Fibroblast of villous mesenchyme (primary cell): ENCODE results near the gene TBC1D32. TPM values are rescaled to one million over a fixed set of nuclear protein-coding genes. Genes with fewer than 3 reads are reported as not detected.
"Not testable (repeated sequence)": the region's sequence is repeated elsewhere in the genome, so short reads cannot be mapped to it uniquely, and the experiment has no call there.

ENCODE experiments used
- DNase-seq: peaks from one replicate; pipeline ENCODE4 v3.0.0-alpha.2; 2010; ENCODE audit warnings: low read depth
- H3K4me3 ChIP-seq: 2 replicates; pipeline ENCODE4 v1.5.1; 2011; ENCODE audit warnings: low read depth, mild to moderate bottlenecking, low read length
- total RNA-seq: library from RNA; depleted of rRNA; stranded (reverse); fragments of >200 nt; gene quantifications from 2 replicates; pipeline ENCODE4 v1.2.3, GENCODE V29; 2012
- TF ChIP-seq, protein P1 (sequence below): IDR thresholded peaks from 2 replicates; pipeline ENCODE4 v1.5.1; 2012; ENCODE audit warnings: low read depth, mild to moderate bottlenecking, low read length; ENCODE audit not compliant: insufficient read depth

The TBC1D32 gene
- total RNA-seq, 1 donor, result 21.2 TPM

- TF ChIP-seq, protein P1, sequence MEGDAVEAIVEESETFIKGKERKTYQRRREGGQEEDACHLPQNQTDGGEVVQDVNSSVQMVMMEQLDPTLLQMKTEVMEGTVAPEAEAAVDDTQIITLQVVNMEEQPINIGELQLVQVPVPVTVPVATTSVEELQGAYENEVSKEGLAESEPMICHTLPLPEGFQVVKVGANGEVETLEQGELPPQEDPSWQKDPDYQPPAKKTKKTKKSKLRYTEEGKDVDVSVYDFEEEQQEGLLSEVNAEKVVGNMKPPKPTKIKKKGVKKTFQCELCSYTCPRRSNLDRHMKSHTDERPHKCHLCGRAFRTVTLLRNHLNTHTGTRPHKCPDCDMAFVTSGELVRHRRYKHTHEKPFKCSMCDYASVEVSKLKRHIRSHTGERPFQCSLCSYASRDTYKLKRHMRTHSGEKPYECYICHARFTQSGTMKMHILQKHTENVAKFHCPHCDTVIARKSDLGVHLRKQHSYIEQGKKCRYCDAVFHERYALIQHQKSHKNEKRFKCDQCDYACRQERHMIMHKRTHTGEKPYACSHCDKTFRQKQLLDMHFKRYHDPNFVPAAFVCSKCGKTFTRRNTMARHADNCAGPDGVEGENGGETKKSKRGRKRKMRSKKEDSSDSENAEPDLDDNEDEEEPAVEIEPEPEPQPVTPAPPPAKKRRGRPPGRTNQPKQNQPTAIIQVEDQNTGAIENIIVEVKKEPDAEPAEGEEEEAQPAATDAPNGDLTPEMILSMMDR, result peak; percentile 25
- DNase-seq, result peak; percentile 28
- H3K4me3 ChIP-seq, result no peak overlapping the region
Measured at GRCh38 chr6:121222656-121223055, 111.6 kb downstream of the TBC1D32 start.

DNA sequence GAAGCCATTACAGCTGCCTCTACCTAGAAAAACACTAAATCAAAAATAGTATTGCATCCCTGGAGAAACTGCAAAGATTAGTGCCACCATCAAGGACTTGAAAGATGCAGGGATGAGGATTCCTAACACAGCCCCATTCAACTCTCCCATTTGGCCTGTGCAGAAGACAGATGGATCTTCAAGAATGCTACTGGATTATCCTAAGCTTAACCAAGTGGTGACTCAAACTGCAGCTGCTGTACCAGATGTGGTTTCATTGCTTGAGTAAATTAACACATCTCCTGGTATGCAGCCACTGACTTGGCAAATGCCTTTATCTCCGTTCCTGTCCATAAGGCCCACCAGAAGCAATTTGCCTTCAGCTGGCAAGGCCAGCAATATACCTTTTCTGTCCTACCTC, 117.4 kb downstream of the TBC1D32 start:
- peak; percentile 85 for DNase-seq
- no peak overlapping the region for H3K4me3 ChIP-seq
- TF ChIP-seq, protein P1, result no peak

- H3K4me3 ChIP-seq, DNase-seq: not testable (repeated sequence)
Measured at GRCh38 chr6:121213341-121213740, 120.9 kb downstream of the TBC1D32 start.

DNA sequence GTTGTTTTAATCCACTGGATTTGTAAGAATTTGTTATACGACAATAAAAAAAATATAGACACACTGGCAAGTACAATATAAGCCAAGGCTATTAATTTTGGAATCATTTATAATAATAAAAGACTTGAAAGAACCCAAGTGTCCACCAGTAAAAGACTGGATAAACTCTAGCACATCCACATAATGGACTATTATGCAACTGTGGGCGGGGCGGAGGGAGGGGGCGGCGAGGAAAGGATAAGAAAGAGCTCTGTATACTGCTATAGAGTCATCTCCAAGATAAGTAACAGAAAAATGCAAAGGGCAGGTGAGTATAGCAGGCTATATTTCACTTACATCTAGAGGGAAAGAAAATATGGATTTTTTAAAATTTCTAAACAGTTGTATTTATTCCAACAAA, 123.3 kb downstream of the TBC1D32 start:
- no peak for DNase-seq
- TF ChIP-seq, protein P1, result no peak
- no peak overlapping the region for H3K4me3 ChIP-seq

DNA sequence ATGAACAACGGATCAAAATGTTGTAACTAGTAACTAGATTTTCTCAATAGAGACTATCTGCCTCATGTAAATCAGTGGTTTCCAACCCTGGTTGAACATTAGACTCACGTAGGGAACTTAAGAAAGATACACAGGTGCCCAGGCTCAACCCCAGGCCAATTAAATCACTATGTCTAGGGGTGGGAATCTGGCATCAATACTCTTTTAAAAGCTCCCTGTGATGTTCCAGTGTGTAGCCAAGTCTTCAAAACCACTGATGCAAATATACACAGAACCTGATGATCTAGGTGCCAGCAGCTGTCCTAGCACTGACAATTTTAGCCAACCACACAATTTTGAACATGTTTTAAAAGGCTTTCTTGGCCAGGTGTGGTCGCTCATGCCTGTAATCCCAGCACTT, 128.7 kb downstream of the TBC1D32 start:
- TF ChIP-seq, protein P1, result no peak
- DNase-seq, result no peak
- no peak overlapping the region for H3K4me3 ChIP-seq

GRCh38 chr6:121201105-121201504, 133.2 kb downstream of the TBC1D32 start:
- H3K4me3 ChIP-seq, result no peak overlapping the region
- DNase-seq, result peak; percentile 44
- TF ChIP-seq, protein P1, result no peak

GRCh38 chr6:121196042-121196441, 138.2 kb downstream of the TBC1D32 start:
- H3K4me3 ChIP-seq, DNase-seq: not testable (repeated sequence)

DNA sequence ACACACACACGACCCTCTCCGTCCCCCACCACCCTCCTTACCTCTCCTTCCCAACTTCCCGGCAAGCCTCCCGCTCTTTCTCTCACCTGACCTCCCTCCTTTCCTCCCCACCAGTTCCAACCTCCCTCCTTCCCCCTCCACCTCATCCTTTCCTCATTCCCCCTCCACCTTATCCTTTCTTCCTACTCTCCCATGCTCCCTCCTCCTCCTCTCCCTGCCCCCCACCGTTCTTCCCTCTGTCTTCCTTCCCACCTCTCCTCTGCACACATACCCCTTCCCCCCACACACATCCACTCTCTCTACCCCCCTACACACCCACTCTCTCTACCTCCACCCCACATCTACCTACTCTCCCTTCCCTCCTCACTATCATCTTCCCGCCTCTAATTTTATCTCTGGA, 144.2 kb downstream of the TBC1D32 start:
- no peak overlapping the region for H3K4me3 ChIP-seq
- DNase-seq, result no peak
- TF ChIP-seq, protein P1, result no peak
